ENCODE measurements around the gene DAZAP1.

Gene DAZAP1

GRCh38 chr19:1460033-1460995, 52.9 kb downstream of the DAZAP1 start:
- DNase-seq, result no peak

- no peak for DNase-seq
Observed at GRCh38 chr19:1461862-1462261, 54.5 kb downstream of the DAZAP1 start.

GRCh38 chr19:1465191-1466016, 58.0 kb downstream of the DAZAP1 start:
- peak; percentile 36 for DNase-seq

GRCh38 chr19:1466018-1466460, 58.7 kb downstream of the DAZAP1 start:
- no peak for DNase-seq

- no peak for DNase-seq
Observed at GRCh38 chr19:1466461-1467214, 59.3 kb downstream of the DAZAP1 start.

- DNase-seq, result no peak
Observed at GRCh38 chr19:1467215-1467489, 59.8 kb downstream of the DAZAP1 start.

- no peak for DNase-seq
Observed at GRCh38 chr19:1467490-1468273, 60.3 kb downstream of the DAZAP1 start.

- no peak for DNase-seq
Observed at GRCh38 chr19:1468274-1468820, 61.0 kb downstream of the DAZAP1 start.

GRCh38 chr19:1468821-1469254, 61.5 kb downstream of the DAZAP1 start:
- no peak for DNase-seq

GRCh38 chr19:1469255-1470054, 62.1 kb downstream of the DAZAP1 start:
- no peak for DNase-seq

- no peak for DNase-seq
Observed at GRCh38 chr19:1470055-1470304, 62.6 kb downstream of the DAZAP1 start.

GRCh38 chr19:1470305-1471009, 63.1 kb downstream of the DAZAP1 start:
- no peak for DNase-seq

- no peak for DNase-seq
Observed at GRCh38 chr19:1471010-1471514, 63.7 kb downstream of the DAZAP1 start.

GRCh38 chr19:1471515-1472160, 64.3 kb downstream of the DAZAP1 start:
- no peak for DNase-seq

- DNase-seq, result no peak
Observed at GRCh38 chr19:1472231-1473084, 65.1 kb downstream of the DAZAP1 start.

- no peak for DNase-seq
Observed at GRCh38 chr19:1473085-1473851, 65.9 kb downstream of the DAZAP1 start.

GRCh38 chr19:1474011-1474764, 66.8 kb downstream of the DAZAP1 start:
- DNase-seq, result no peak
